Thymus (tissue), 11 donors: ENCODE measurements around the gene ZBTB16. TPM values are rescaled to one million over a fixed set of nuclear protein-coding genes. Genes with fewer than 3 reads are reported as not detected.

Experiments used
- DNase-seq, 9 donors: peaks; one replicate each; pipeline ENCODE4 v3.0.0-alpha.2; 2013; ENCODE audit warnings: low spot score in 9 of 9, low read depth in 6 of 9, missing footprints in 1 of 9
- H3K27ac ChIP-seq, 2 donors: one replicate each; pipeline ENCODE4 v1.5.1; 2013; ENCODE audit warnings: control low read depth in 1 of 2, low read depth in 1 of 2, low read length in 1 of 2, mild to moderate bottlenecking in 1 of 2, moderate library complexity in 1 of 2
- H3K27me3 ChIP-seq, 2 donors: one replicate each; pipeline ENCODE4 v1.5.1; 2013; ENCODE audit warnings: low read length in 1 of 2; ENCODE audit not compliant: control insufficient read depth in 2 of 2, insufficient read depth in 1 of 2
- H3K36me3 ChIP-seq, 2 donors: one replicate each; pipeline ENCODE4 v1.5.1; 2013; ENCODE audit warnings: low read length in 1 of 2, mild to moderate bottlenecking in 1 of 2, moderate library complexity in 1 of 2; ENCODE audit not compliant: control insufficient read depth in 2 of 2, insufficient read depth in 2 of 2
- H3K4me1 ChIP-seq, 2 donors: one replicate each; pipeline ENCODE4 v1.5.1; 2013; ENCODE audit warnings: low read length in 2 of 2; ENCODE audit not compliant: control insufficient read depth in 2 of 2, insufficient read depth in 2 of 2
- H3K4me3 ChIP-seq, 2 donors: one replicate each; pipeline ENCODE4 v1.5.1; 2013; ENCODE audit warnings: low read length in 2 of 2, control low read depth in 1 of 2, mild to moderate bottlenecking in 1 of 2
- H3K9me3 ChIP-seq, 2 donors: one replicate each; pipeline ENCODE4 v1.5.1; 2013; ENCODE audit warnings: low read length in 1 of 2, mild to moderate bottlenecking in 1 of 2; ENCODE audit not compliant: control insufficient read depth in 2 of 2, insufficient read depth in 1 of 2
- WGBS: extraction: QIAGEN DNeasy Blood & Tissue Kit; methylation state at CpG from one replicate; pipeline ENCODE4 v1.1.7; 2013; 5-methylcytosine and 5-hydroxymethylcytosine counted together
- polyA plus RNA-seq: library from polyadenylated mRNA; stranded (reverse); fragments of 200-250 nt; gene quantifications from one replicate; pipeline ENCODE4 v1.2.3, GENCODE V29; 2013
- total RNA-seq: library from RNA; stranded (reverse); fragments of 120-200 nt; gene quantifications from one replicate; pipeline ENCODE4 v1.2.4, GENCODE V29; 2013
- donor health status: healthy.

The ZBTB16 gene
- total and polyA plus RNA-seq, 2 donors = 5.7 to 21.5 TPM

DNA sequence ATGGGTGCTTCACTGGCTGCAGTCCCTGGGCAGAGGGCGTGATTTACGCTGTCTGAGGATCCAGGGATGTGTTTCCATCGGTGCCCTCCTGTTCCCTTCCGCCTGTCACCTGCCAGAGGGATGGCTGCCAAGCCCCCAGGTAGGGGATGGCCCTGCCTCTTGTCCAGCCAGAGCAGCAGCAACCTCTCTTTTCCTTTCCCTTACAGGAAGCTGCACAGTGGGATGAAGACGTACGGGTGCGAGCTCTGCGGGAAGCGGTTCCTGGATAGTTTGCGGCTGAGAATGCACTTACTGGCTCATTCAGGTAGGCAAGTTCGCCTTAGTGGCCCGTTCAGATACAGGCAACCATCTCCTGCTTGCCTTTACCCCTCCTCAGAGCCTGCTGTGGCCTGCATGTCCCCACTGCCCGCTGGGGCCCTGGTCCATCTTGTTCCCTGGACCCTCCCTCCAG lies 96.6 kb downstream of the ZBTB16 start:
- Histone ChIP-seq H3K27me3 (no peaks in the 10 kb centered on the region), H3K27ac (peak overlapping the region in 1 of 2 donors; percentile 38), H3K4me1 (peaks cover 53 to 65% of the 10 kb centered on the region in 2 donors), H3K4me3 (no peak overlapping the region), H3K36me3 (no peaks in the 10 kb centered on the region), H3K9me3 (no peaks in the 10 kb centered on the region)
- DNase-seq = no peak
- WGBS = 98% methylated on average over 13 of the region's 13 CpGs

DNA sequence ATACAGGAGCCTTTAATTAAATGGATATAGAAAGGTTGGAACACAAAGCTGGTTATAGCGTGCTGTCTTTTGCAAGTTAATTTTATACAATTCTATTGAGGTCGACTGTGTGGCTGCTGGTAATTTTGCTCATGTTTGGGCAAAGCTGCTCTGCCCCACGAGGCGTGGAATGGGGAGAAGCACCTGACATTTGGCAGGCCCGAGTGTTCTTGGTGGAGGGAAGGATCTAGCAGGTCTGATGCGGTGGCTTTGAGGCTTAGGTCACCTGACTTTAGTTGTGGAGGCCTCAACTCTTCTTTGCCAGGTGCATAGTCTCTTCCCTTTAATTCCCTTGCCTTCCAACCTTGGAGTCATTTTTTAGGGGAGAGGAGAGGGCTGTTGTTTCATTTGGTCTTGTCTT lies 97.3 kb downstream of the ZBTB16 start:
- peaks cover 60 to 71% of the 10 kb centered on the region in 2 donors for H3K4me1 ChIP-seq
- 24% methylated on average over 6 of the region's 6 CpGs for WGBS
- H3K27ac ChIP-seq = peak overlapping the region; percentile 38 to 62
- DNase-seq = peak in 2 of 9 donors; percentile 49 to 73
- no peaks in the 10 kb centered on the region for H3K36me3 ChIP-seq
- H3K9me3 ChIP-seq = no peaks in the 10 kb centered on the region
- no peaks in the 10 kb centered on the region for H3K27me3 ChIP-seq
- no peak overlapping the region for H3K4me3 ChIP-seq

DNA sequence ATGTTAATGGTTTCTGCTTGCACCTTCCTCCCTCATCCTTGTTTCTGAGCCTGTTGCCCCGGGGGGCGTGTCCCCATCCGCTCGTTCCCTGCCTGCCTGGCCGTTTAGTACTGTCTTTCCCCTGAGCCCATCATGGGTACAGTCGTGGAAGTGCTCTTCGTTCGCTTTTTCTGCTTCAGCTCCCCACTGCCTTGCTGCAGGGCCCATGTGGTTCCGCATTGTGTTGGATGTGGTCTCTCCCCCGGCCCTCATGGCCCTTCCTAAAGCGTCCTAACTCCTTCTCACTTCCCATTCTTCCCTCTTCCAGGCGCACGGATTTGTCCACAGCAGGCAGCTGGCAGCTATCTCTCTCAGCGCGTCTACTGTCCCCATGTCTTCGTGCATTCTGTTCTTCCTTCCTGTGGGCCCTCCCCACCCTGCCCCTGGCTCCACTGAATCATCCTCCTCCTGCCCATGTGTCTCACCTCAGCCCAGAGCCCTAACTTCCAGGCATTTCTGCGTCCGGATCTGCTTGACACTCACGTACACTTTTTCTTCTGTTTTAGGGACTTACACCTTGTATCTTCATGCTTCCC lies 98.1 kb downstream of the ZBTB16 start:
- WGBS = 91% methylated on average over 19 of the region's 19 CpGs
- no peak overlapping the region for H3K4me3 ChIP-seq
- no peaks in the 10 kb centered on the region for H3K27me3 ChIP-seq
- H3K4me1 ChIP-seq = peaks cover 64 to 79% of the 10 kb centered on the region in 2 donors
- no peaks in the 10 kb centered on the region for H3K9me3 ChIP-seq
- no peaks in the 10 kb centered on the region for H3K36me3 ChIP-seq
- peak overlapping the region in 1 of 2 donors; percentile 3 for H3K27ac ChIP-seq
- no peak for DNase-seq

- no peak overlapping the region for H3K27ac ChIP-seq
- WGBS = 97% methylated on average over 6 of the region's 6 CpGs
- H3K36me3 ChIP-seq = no peaks in the 10 kb centered on the region
- H3K9me3 ChIP-seq = no peaks in the 10 kb centered on the region
- no peaks in the 10 kb centered on the region for H3K27me3 ChIP-seq
- no peak overlapping the region for H3K4me3 ChIP-seq
- peaks cover 67 to 85% of the 10 kb centered on the region in 2 donors for H3K4me1 ChIP-seq
- no peak for DNase-seq
Measured at GRCh38 chr11:114158421-114158820, 98.9 kb downstream of the ZBTB16 start.

- no peak overlapping the region for H3K4me3 ChIP-seq
- H3K27ac ChIP-seq = peak overlapping the region in 1 of 2 donors; percentile 53
- 96% methylated on average over 7 of the region's 7 CpGs for WGBS
- H3K4me1 ChIP-seq = peaks cover 68 to 90% of the 10 kb centered on the region in 2 donors
- H3K36me3 ChIP-seq = no peaks in the 10 kb centered on the region
- H3K9me3 ChIP-seq = no peaks in the 10 kb centered on the region
- DNase-seq = no peak
- H3K27me3 ChIP-seq = no peaks in the 10 kb centered on the region
Measured at GRCh38 chr11:114158886-114159285, 99.4 kb downstream of the ZBTB16 start.

GRCh38 chr11:114159320-114159719 lies 99.8 kb downstream of the ZBTB16 start:
- Histone ChIP-seq H3K4me3 (no peak overlapping the region), H3K9me3 (no peaks in the 10 kb centered on the region), H3K36me3 (no peaks in the 10 kb centered on the region), H3K27me3 (no peaks in the 10 kb centered on the region), H3K27ac (peak overlapping the region; percentile 44 to 80), H3K4me1 (peaks cover 68 to 94% of the 10 kb centered on the region in 2 donors)
- 79% methylated on average over 5 of the region's 5 CpGs for WGBS
- no peak for DNase-seq

- Histone ChIP-seq H3K27me3 (no peaks in the 10 kb centered on the region), H3K4me3 (peak overlapping the region in 1 of 2 donors; percentile 37), H3K9me3 (no peaks in the 10 kb centered on the region), H3K4me1 (peaks cover 66 to 97% of the 10 kb centered on the region in 2 donors), H3K36me3 (no peaks in the 10 kb centered on the region), H3K27ac (peak overlapping the region; percentile 44 to 89)
- 2% methylated on average over 18 of the region's 18 CpGs for WGBS
- DNase-seq = peak; percentile 48 to 90 (median 69)
Measured at GRCh38 chr11:114159802-114160632, 100.5 kb downstream of the ZBTB16 start.

GRCh38 chr11:114160894-114161293 lies 101.4 kb downstream of the ZBTB16 start:
- Histone ChIP-seq H3K4me3 (peak overlapping the region in 1 of 2 donors; percentile 37), H3K27ac (peak overlapping the region; percentile 44 to 77)
- 93% methylated on average over 6 of the region's 6 CpGs for WGBS

More at GRCh38 chr11:114160894-114161293, 101.4 kb downstream of the ZBTB16 start:
- Histone ChIP-seq H3K9me3 (no peaks in the 10 kb centered on the region), H3K4me1 (peaks cover 70 to 97% of the 10 kb centered on the region in 2 donors), H3K36me3 (no peaks in the 10 kb centered on the region), H3K27me3 (no peaks in the 10 kb centered on the region)
- DNase-seq = no peak
